ENCODE results near the gene THADA. TPM values are rescaled to one million over a fixed set of nuclear protein-coding genes. Genes with fewer than 3 reads are reported as not detected.

The THADA gene
- total and polyA plus RNA-seq, 7 donors = 4.4 to 35.2 (median 20.2) TPM

- intact Hi-C loops (cut with DNase I) = no loop called here
- no peak overlapping the region for H3K27ac ChIP-seq
- peaks cover 0 to 52% (median 7%) of the 10 kb centered on the region in 4 donors for H3K36me3 ChIP-seq
- DNase-seq = no peak
- H3K27me3 ChIP-seq = no peaks in the 10 kb centered on the region
- H3K4me1 ChIP-seq = peaks cover 0 to 23% (median 16%) of the 10 kb centered on the region in 4 donors
- H3K9me3 ChIP-seq = no peaks in the 10 kb centered on the region
- H3K4me3 ChIP-seq = no peak overlapping the region
- TF ChIP-seq CTCF (IDR thresholded peaks at IDR 0.05) = no peak
- no peak for TF ChIP-seq EP300 (IDR thresholded peaks at IDR 0.05)
- no peak for TF ChIP-seq POLR2AphosphoS5 (IDR thresholded peaks at IDR 0.05)
- no peak for TF ChIP-seq POLR2A (IDR thresholded peaks at IDR 0.05)
Observed at GRCh38 chr2:43592443-43592842, 3.4 kb downstream of the THADA start.

- no peaks in the 10 kb centered on the region for H3K4me1 ChIP-seq
- DNase-seq = no peak
- H3K4me3 ChIP-seq = no peak overlapping the region
- no peaks in the 10 kb centered on the region for H3K9me3 ChIP-seq
- H3K27me3 ChIP-seq = no peaks in the 10 kb centered on the region
- 96 to 98% methylated on average over 3 of the region's 3 CpGs for WGBS, 2 donors
- no peak overlapping the region for H3K27ac ChIP-seq
- H3K36me3 ChIP-seq = peaks cover 2 to 97% (median 13%) of the 10 kb centered on the region in 4 donors
- no peak for TF ChIP-seq EP300 (IDR thresholded peaks at IDR 0.05)
- no peak for TF ChIP-seq CTCF (IDR thresholded peaks at IDR 0.05)
- no peak for TF ChIP-seq POLR2AphosphoS5 (IDR thresholded peaks at IDR 0.05)
- TF ChIP-seq POLR2A (IDR thresholded peaks at IDR 0.05) = no peak
- intact Hi-C loops (cut with DNase I) = no loop called here
Observed at GRCh38 chr2:43585708-43586107, 10.1 kb downstream of the THADA start.

GRCh38 chr2:43579275-43579981 lies 16.4 kb downstream of the THADA start:
- peaks cover 0 to 6% (median 2%) of the 10 kb centered on the region in 4 donors for H3K4me1 ChIP-seq
- H3K27me3 ChIP-seq = no peaks in the 10 kb centered on the region
- intact Hi-C loops (cut with DNase I) = loop anchor here (2.0 kb wide), 1 partner anchor 751 kb away; no protein-coding TSS in a partner anchor
- peaks cover 5 to 80% (median 10%) of the 10 kb centered on the region in 4 donors for H3K36me3 ChIP-seq
- WGBS, 2 donors = 82 to 85% methylated on average over 5 of the region's 5 CpGs
- no peak for TF ChIP-seq POLR2AphosphoS5 (IDR thresholded peaks at IDR 0.05)
- TF ChIP-seq CTCF (IDR thresholded peaks at IDR 0.05) = no peak
- TF ChIP-seq POLR2A (IDR thresholded peaks at IDR 0.05) = no peak
- no peak for TF ChIP-seq EP300 (IDR thresholded peaks at IDR 0.05)
- H3K4me3 ChIP-seq = no peak overlapping the region
- no peak overlapping the region for H3K27ac ChIP-seq
- no peaks in the 10 kb centered on the region for H3K9me3 ChIP-seq
- no peak for DNase-seq

DNA sequence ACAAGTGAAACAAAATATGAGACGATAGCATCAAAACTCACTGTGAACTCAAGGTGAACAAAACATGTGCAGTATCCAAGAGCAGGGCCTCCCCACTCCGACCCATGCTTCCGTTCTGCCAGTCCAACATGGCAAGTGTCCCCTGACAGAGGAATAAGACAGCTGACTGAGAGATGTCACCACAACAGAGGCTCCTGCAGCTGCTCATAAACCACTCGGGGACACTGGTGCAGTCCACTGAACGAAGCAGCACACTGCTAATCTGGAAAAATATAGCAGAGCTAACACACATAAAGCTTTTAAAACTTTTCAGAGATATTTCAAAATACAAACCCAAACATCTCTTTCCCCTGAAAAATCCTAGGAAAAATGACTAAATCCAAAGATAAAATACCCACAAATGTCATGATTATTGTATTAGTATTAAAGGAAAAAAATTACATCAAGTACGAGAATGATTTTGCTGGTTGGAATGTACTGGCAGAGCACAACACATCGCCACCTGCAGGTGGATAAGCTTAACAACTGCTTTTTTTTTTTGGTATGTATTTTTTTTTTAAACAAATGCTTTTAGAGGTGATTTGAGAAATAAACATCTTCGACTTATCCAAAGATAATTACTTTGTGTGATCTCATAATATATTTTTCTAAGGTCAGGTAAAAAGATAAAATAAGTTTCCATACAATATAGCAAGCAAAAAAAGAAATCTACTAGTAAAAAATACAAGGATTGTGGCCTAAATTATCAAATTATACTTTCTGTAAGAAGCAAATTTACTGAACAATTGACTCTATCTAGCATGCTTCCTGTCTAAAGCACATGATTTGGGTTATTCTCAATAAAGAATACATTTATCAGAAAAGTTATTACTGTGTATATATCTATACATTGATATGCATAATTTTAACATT lies 18.6 kb downstream of the THADA start:
- TF ChIP-seq POLR2AphosphoS5 (IDR thresholded peaks at IDR 0.05) (no peak), CTCF (IDR thresholded peaks at IDR 0.05) (peak in 3 of 4 experiments; percentile 42 to 71 (median 53)), POLR2A (IDR thresholded peaks at IDR 0.05) (no peak)
- Histone ChIP-seq H3K36me3 (peaks cover 6 to 82% (median 14%) of the 10 kb centered on the region in 4 donors), H3K4me3 (no peak overlapping the region), H3K4me1 (peaks cover 0 to 6% (median 2%) of the 10 kb centered on the region in 4 donors), H3K9me3 (no peaks in the 10 kb centered on the region), H3K27me3 (no peaks in the 10 kb centered on the region), H3K27ac (peak overlapping the region; percentile 15 to 56 (median 37))
- WGBS, 2 donors = 45 to 58% methylated on average over 8 of the region's 8 CpGs
- intact Hi-C loops (cut with DNase I) = no loop called here
- DNase-seq = no peak
